Measurements from ENCODE around the gene C1QTNF7.

C1QTNF7 gene

DNA sequence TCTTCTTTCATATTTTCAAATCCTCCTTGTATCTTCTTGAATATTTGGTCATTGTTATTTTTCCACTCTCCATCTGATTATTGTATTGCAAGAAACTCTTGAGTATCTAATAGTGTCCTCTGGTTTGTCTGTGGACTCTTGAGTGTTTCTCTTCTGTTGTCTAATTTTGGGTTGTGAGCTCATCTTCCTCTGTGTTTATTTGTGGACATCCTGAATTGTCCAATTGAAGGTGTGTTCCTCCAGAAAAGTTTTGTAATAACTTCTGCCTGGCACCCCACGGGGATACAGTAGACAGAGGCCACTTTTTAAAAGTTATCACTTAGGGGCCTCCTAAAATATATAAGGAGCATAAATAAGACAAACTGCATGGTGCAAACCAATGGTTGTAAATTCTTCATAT, 38.8 kb downstream of the C1QTNF7 start:
- no peak for DNase-seq

DNA sequence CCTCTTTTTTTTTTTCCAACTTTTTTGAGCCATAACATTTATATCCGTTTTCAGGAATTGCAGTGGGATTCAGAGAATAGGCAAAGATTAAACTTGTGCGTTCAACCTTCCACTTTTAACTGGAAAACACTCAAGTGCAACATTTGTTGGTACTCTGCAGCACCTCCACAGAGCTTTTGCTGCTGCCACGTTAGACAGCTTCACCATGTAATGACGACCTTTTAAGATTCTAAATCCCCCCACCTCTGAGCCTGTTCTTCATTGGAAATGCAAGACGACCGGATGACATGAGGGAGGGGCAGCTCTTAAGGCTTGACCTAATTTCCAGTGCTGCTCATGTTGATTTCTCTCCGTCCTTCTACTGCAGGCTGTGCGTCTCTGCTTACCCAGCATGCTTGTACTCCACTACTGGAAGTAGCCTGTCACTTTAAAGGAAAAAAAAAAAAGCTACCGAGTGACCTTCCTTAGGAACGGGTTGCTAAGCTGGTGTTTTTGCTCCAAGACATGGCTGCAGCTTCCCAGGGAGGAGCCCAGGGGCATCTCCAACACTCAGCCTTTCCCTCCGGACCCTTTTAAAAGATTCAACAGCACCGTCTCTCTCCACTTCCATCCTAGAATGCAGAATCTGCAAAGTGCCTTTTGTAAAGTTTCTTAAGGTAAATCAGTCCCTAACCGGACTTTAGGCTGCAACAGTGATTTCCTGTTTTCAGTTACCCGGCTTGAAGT, 41.7 kb downstream of the C1QTNF7 start, which contains the start of gene CC2D2A:
TSS of gene CC2D2A (plus strand) at position 481 of the 726 bp plus-strand sequence. CDS start 6,051 bp downstream, outside the sequence.
- DNase-seq: peak; percentile 75

DNA sequence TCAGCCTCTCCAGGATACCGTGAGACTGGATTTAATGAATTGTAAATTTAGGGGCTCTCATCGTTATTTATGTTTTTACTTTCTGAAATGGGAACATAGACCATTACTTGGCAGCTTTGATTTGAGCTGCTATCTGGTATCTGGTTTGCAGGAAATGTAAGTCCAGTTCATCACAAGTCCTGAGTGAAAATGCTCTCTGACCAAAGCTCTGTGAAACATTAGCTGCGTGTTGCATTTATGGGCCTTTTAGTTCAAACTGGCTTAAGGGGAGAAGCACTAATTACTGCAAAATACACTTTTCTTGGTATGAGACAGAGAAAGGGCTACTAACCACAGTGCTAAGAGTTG, 42.3 kb downstream of the C1QTNF7 start:
- no peak for DNase-seq

GRCh38 chr4:15476396-15476795, 48.6 kb downstream of the C1QTNF7 start:
- no peak for DNase-seq

- no peak for DNase-seq
Measured at GRCh38 chr4:15478724-15479088, 50.9 kb downstream of the C1QTNF7 start.

DNA sequence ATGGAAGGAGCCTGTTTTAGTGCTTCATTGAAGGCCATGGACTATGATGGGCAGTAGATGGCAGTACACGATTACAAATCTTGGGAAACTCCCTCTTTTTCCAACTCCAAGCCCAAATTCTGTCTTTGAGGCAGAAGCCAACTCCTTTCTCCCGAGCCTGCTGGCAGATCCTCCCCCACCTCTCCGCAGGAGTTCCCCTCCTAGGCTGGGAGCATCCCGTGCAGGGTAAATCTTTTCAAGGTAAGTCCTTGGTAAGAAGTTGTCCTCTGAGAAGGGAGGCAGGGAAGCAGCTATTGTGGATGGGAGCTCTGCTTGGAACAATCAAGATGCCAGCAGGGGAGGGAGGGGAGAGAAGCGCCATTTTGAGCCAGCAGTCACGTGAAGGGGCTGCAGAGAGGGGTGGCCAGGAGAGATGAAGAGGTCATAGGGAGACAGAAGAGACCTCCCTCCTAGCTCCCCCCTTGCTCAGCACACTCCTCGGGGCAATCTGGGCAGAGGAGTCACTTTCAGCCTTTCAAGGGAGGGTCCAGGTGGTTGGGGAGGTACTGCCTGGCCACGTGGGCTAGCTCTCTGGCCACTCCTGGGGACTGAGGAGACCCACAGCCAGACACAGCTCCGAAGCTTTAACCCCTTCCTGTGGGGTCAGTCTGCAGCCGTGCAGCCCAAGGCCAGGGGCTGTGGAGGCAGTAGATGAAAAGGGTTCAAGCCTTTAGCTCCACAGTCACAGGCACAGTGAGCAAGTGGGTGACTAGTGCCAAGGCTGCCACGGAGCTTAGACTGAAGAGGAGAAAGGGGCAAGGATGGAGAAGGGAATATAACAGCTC, 51.5 kb downstream of the C1QTNF7 start:
- peak; percentile 91 for DNase-seq

GRCh38 chr4:15479913-15480185, 52.0 kb downstream of the C1QTNF7 start:
- DNase-seq: no peak

- no peak for DNase-seq
Measured at GRCh38 chr4:15481961-15482745, 54.3 kb downstream of the C1QTNF7 start.

- no peak for DNase-seq
Measured at GRCh38 chr4:15482842-15483241, 55.0 kb downstream of the C1QTNF7 start.

GRCh38 chr4:15488136-15488535, 60.3 kb downstream of the C1QTNF7 start:
- no peak for DNase-seq

DNA sequence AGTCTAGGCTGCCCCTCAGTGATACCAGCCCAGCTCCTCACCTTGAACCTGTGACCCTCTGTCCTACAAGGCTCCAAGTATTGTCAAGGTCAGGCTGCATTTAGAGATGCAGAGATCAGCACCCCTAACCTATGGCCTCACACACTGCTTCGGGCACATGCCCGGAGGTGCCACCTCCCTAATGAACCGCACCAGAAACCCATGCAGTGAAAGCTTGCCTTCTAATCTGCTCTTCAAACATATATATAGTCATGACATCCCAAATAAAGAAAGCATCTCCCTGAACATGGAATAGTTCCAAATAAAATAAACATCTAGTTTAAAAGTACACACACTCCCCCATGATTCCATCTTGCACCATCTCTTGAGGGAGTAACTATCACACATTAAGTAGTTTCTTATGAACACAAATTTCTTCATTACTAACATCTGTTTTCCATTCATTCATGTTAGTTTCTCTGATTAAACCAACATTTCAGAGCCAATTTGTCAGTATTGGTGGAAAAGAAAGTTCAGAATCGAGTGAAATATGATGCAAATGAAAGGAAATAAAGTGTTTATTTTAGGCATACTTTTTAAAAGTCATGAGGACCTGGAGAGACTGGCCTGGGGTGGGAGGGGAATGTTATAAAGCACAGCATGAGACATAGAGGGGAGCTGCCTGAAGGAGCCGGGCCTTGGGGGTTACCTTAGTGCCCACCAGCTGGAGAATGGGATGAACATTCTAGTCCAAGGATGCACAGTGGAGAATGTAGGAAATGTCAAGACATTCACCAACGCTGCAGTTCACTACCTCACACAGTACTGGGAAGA, 61.0 kb downstream of the C1QTNF7 start:
- no peak for DNase-seq

GRCh38 chr4:15489551-15489950, 61.7 kb downstream of the C1QTNF7 start:
- no peak for DNase-seq

DNA sequence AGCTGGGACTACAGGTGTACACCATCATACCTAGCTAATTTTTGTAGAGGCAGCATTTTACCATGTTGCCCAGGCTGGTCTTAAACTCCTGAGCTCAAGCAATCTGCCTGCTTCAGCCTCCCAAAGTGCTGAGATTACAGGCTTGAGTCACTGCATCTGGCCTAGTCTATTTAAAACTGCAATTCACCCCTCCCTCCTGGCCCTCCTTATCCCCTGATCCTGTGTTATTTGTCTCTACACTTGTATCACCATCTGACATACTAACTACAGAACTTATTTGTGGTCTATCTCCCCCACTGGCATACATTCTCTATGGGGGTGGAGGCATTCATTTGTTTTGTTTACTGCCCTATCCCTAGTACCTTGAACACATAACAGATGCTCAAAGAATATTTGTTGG, 65.6 kb downstream of the C1QTNF7 start:
- DNase-seq: no peak

GRCh38 chr4:15495621-15496020, 67.8 kb downstream of the C1QTNF7 start:
- no peak for DNase-seq

All from islet precursor cell (in vitro differentiated cells).